K562 (cell line): Measurements from ENCODE around the gene NDUFA13. TPM values are rescaled to one million over a fixed set of nuclear protein-coding genes. Genes with fewer than 3 reads are reported as not detected.
A peak's percentile ranks its signal among the peaks of the same experiment; 100 is the strongest.

Experiments
- EGR1 ChIP-seq: fragments of 450-650 bp; conservative IDR thresholded peaks from 2 replicates; pipeline ENCODE4 v1.6.1; 2017; ENCODE audit warnings: mild to moderate bottlenecking
- MED1 ChIP-seq: sonication (generic); formaldehyde crosslinking; IDR thresholded peaks from 2 replicates; pipeline ENCODE4 v1.8.1; 2023; ENCODE audit warnings: missing genetic modification reagents, borderline replicate concordance
- NR2C1 ChIP-seq, 2 experiments: fragments of 450-650 bp; IDR thresholded peaks; 2 replicates each; pipeline ENCODE4 v1.6.1; 2017; ENCODE audit warnings: mild to moderate bottlenecking in 2 of 2, antibody characterized with exemption in 1 of 2, inconsistent platforms in 1 of 2, missing compliant biosample characterization in 1 of 2, missing genetic modification characterization in 1 of 2
- RB1 ChIP-seq: fragments of 450-650 bp; IDR thresholded peaks from 2 replicates; pipeline ENCODE4 v1.6.1; 2017; ENCODE audit warnings: low read depth, mild to moderate bottlenecking
- SMAD4 ChIP-seq: fragments of 250-450 bp; sonication (Bioruptor Pico); conservative IDR thresholded peaks from 2 replicates; pipeline ENCODE4 v1.8.0; 2021; ENCODE audit warnings: inconsistent platforms, mild to moderate bottlenecking, moderate library complexity
- SNIP1 ChIP-seq: fragments of 450-650 bp; IDR thresholded peaks from 2 replicates; pipeline ENCODE4 v1.7.1; 2017; ENCODE audit warnings: low read depth, mild to moderate bottlenecking
- SP1 ChIP-seq: sonication (generic); formaldehyde crosslinking; IDR thresholded peaks from 2 replicates; pipeline ENCODE4 v1.8.1; 2022; ENCODE audit warnings: mild to moderate bottlenecking, missing genetic modification reagents
- TFAP4 ChIP-seq: sonication (generic); formaldehyde crosslinking; IDR thresholded peaks from 2 replicates; pipeline ENCODE4 v1.8.0; 2022; ENCODE audit warnings: missing genetic modification reagents, mild to moderate bottlenecking, moderate library complexity, borderline replicate concordance
- ZBTB8A ChIP-seq: fragments of 450-650 bp; IDR thresholded peaks from 2 replicates; pipeline ENCODE4 v1.6.1; 2018; ENCODE audit warnings: mild to moderate bottlenecking, moderate library complexity; ENCODE audit not compliant: partially characterized antibody
- ZNF263 ChIP-seq: sonication (generic); formaldehyde crosslinking; IDR thresholded peaks from 2 replicates; pipeline ENCODE4 v1.8.0; 2022; ENCODE audit warnings: mild to moderate bottlenecking, missing genetic modification reagents, borderline replicate concordance
- ZNF274 ChIP-seq: IDR thresholded peaks from 2 replicates; pipeline ENCODE4 v1.6.1; 2011; ENCODE audit warnings: low read depth, mild to moderate bottlenecking, low read length, moderate library complexity, borderline replicate concordance
- ZNF592 ChIP-seq: fragments of 450-650 bp; IDR thresholded peaks from 2 replicates; pipeline ENCODE4 v1.6.1; 2017; ENCODE audit warnings: antibody characterized with exemption, mild to moderate bottlenecking
- polyA plus RNA-seq, 8 experiments: library from polyadenylated mRNA; depleted of rRNA in 4 of 8; stranded (reverse) in 5 of 8; unstranded in 3 of 8; fragments of >200 nt; fragmentation: Nextera tagmentation in 2 of 8; fragmentation: Illumina TruSeq in 1 of 8; extraction: Ambion mirVana in 2 of 8; extraction: Trizol in 1 of 8; gene quantifications; 2 replicates each; pipeline versions ENCODE4 v1.2.1 to v1.2.3, GENCODE V29; 2011 to 2014; ENCODE audit warnings: inconsistent platforms in 1 of 8, missing spikeins in 1 of 8
- total RNA-seq, 7 experiments: library from RNA; depleted of rRNA in 6 of 7; stranded (reverse); fragments of >200 nt in 6 of 7; fragmentation: Illumina TruSeq in 2 of 7; extraction: Trizol in 2 of 7; gene quantifications; 2 replicates each; pipeline versions ENCODE4 v1.2.1 to v1.2.3, GENCODE V29; 2011 to 2021; ENCODE audit warnings: low replicate concordance in 1 of 7
- TF ChIP-seq, protein P1 (sequence below): fragments of 450-650 bp; IDR thresholded peaks from 2 replicates; pipeline ENCODE4 v1.6.1; 2016; ENCODE audit warnings: antibody characterized with exemption
- TF ChIP-seq, protein P2 (sequence below): sonication (generic); formaldehyde crosslinking; IDR thresholded peaks from 2 replicates; pipeline ENCODE4 v1.8.1; 2023; ENCODE audit warnings: mild to moderate bottlenecking, missing genetic modification reagents

The NDUFA13 gene
- total and polyA plus RNA-seq, 9 of the 15 experiments (the other 6 are each of a cell fraction or from before 2014, with no cell fraction given): 146 to 596 (median 429) TPM

DNA sequence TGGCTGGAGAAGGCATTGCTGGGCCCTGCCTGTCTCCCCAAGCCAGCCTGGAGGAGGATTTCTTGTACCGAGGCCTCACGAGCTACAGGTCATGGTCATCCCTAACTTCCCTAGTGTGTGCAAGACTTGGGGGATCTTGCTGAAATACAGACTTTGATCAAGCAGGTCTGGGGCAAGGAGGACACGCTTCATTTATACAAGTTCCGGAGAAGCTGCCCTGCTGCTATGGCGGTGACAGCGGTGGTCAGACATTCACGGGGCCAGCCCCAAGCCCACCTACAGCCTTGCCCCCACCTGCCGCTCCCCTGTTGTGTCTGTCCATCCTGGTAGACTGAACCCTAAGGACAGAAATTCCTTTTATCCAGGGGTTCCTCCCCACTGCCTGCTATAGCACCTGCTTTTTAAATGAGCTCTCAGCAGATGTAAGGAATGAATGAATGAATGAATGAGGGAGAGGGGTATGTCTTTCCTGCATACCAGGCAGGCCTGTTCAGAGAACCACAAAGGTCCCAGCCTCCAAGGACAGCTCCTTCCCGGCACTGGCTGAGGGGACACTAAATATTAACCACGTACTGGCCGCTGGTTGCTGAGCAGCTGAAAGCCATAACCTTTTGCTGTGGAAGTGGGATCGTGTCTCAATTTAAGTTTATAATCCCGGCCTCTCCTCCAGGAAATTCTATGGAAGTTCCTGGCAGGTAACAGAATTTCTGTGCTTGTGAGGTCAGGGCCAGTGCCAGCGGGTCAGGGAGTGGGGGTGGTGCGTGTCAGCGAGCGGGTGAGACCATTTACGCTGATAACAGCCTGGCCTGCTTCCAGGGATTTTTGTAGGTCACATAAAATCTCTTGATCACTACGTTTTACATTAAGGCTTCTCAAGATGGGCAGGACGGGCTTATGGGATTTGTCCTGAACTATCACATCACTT, 27.8 kb upstream of the NDUFA13 start (continued):
- TF ChIP-seq, protein P1, sequence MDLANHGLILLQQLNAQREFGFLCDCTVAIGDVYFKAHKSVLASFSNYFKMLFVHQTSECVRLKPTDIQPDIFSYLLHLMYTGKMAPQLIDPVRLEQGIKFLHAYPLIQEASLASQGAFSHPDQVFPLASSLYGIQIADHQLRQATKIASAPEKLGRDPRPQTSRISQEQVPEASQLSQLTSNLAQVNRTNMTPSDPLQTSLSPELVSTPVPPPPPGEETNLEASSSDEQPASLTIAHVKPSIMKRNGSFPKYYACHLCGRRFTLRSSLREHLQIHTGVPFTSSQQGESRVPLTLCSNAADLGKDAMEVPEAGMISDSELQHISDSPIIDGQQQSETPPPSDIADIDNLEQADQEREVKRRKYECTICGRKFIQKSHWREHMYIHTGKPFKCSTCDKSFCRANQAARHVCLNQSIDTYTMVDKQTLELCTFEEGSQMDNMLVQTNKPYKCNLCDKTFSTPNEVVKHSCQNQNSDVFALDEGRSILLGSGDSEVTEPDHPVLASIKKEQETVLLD: peak; percentile 62; the same call in 1 of the 2 replicates
- no peak for TF ChIP-seq RB1
- TF ChIP-seq SNIP1: no peak
- peak; percentile 37; the same call in 1 of the 2 replicates for TF ChIP-seq SMAD4 (CRISPR knock-in tag)
- 0 out of 2 replicates have a peak, but pooled peaks have one; percentile 11 for TF ChIP-seq SP1 (CRISPR knock-in tag)
- 0 out of 2 replicates have a peak, but pooled peaks have one; percentile 15 for TF ChIP-seq TFAP4 (CRISPR knock-in tag)
- TF ChIP-seq MED1: no peak
- TF ChIP-seq ZNF263 (CRISPR knock-in tag): peak; percentile 74
- peak; percentile 59 for TF ChIP-seq NR2C1 (IDR thresholded peaks at IDR 0.05)
- TF ChIP-seq NR2C1 (tag; IDR thresholded peaks at IDR 0.05): peak; percentile 80
- no peak for TF ChIP-seq ZBTB8A
- no peak for TF ChIP-seq ZNF274
- TF ChIP-seq EGR1: 0 out of 2 replicates have a peak, but pooled peaks have one; percentile 17
- TF ChIP-seq, protein P2, sequence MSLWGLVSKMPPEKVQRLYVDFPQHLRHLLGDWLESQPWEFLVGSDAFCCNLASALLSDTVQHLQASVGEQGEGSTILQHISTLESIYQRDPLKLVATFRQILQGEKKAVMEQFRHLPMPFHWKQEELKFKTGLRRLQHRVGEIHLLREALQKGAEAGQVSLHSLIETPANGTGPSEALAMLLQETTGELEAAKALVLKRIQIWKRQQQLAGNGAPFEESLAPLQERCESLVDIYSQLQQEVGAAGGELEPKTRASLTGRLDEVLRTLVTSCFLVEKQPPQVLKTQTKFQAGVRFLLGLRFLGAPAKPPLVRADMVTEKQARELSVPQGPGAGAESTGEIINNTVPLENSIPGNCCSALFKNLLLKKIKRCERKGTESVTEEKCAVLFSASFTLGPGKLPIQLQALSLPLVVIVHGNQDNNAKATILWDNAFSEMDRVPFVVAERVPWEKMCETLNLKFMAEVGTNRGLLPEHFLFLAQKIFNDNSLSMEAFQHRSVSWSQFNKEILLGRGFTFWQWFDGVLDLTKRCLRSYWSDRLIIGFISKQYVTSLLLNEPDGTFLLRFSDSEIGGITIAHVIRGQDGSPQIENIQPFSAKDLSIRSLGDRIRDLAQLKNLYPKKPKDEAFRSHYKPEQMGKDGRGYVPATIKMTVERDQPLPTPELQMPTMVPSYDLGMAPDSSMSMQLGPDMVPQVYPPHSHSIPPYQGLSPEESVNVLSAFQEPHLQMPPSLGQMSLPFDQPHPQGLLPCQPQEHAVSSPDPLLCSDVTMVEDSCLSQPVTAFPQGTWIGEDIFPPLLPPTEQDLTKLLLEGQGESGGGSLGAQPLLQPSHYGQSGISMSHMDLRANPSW (CRISPR knock-in tag): 0 out of 2 replicates have a peak, but pooled peaks have one; percentile 11
- TF ChIP-seq ZNF592: peak; percentile 65
